ENCODE measurements around the gene DUOX1. TPM values are rescaled to one million over a fixed set of nuclear protein-coding genes. Genes with fewer than 3 reads are reported as not detected.
"Not testable (repeated sequence)": the region's sequence is repeated elsewhere in the genome, so short reads cannot be mapped to it uniquely, and the experiment has no call there.

DUOX1 gene
- total RNA-seq, 1 donor = not detected

- no peak for TF ChIP-seq CTCF (IDR thresholded peaks at IDR 0.05; ENCODE audit: insufficient read depth, low read length)
- no peak overlapping the region for H3K4me3 ChIP-seq (ENCODE audit: low read depth, low read length)
- no peak for DNase-seq (ENCODE audit: low read depth)
Measured at GRCh38 chr15:45095661-45096060, 34.1 kb upstream of the DUOX1 start.

GRCh38 chr15:45097466-45097865 lies 32.3 kb upstream of the DUOX1 start:
- TF ChIP-seq CTCF (IDR thresholded peaks at IDR 0.05; ENCODE audit: insufficient read depth, low read length) = no peak
- no peak for DNase-seq (ENCODE audit: low read depth)
- H3K4me3 ChIP-seq (ENCODE audit: low read depth, low read length) = no peak overlapping the region

- H3K4me3 ChIP-seq (ENCODE audit: low read depth, low read length) = no peak overlapping the region
- no peak for TF ChIP-seq CTCF (IDR thresholded peaks at IDR 0.05; ENCODE audit: insufficient read depth, low read length)
- no peak for DNase-seq (ENCODE audit: low read depth)
Measured at GRCh38 chr15:45099549-45100165, 30.1 kb upstream of the DUOX1 start.

GRCh38 chr15:45100884-45101625 lies 28.7 kb upstream of the DUOX1 start:
- no peak for TF ChIP-seq CTCF (IDR thresholded peaks at IDR 0.05; ENCODE audit: insufficient read depth, low read length)
- DNase-seq (ENCODE audit: low read depth) = no peak
- H3K4me3 ChIP-seq (ENCODE audit: low read depth, low read length) = no peak overlapping the region

- TF ChIP-seq CTCF (IDR thresholded peaks at IDR 0.05; ENCODE audit: insufficient read depth, low read length) = no peak
- no peak for DNase-seq (ENCODE audit: low read depth)
- no peak overlapping the region for H3K4me3 ChIP-seq (ENCODE audit: low read depth, low read length)
Measured at GRCh38 chr15:45101749-45102148, 28.0 kb upstream of the DUOX1 start.

GRCh38 chr15:45102226-45102625 lies 27.6 kb upstream of the DUOX1 start:
- TF ChIP-seq CTCF (IDR thresholded peaks at IDR 0.05; ENCODE audit: insufficient read depth, low read length) = no peak
- no peak overlapping the region for H3K4me3 ChIP-seq (ENCODE audit: low read depth, low read length)
- no peak for DNase-seq (ENCODE audit: low read depth)

GRCh38 chr15:45104170-45104569 lies 25.6 kb upstream of the DUOX1 start:
- H3K4me3 ChIP-seq (ENCODE audit: low read depth, low read length); DNase-seq (ENCODE audit: low read depth): not testable (repeated sequence)
